ENCODE results near the gene DLX4. TPM values are rescaled to one million over a fixed set of nuclear protein-coding genes. Genes with fewer than 3 reads are reported as not detected.

The DLX4 gene
- total RNA-seq, 1 experiment from 2014 or later = 1.3 TPM

- TF ChIP-seq AR (CRISPR knock-in tag; IDR thresholded peaks at IDR 0.05) (no peak), PRDM15 (CRISPR knock-in tag; IDR thresholded peaks at IDR 0.05) (no peak)
These were observed 902 bp downstream of the DLX4 start (continued) for GRCh38 chr17:49969795-49970389.

GRCh38 chr17:49970498-49970897 is 1.5 kb downstream of the DLX4 start:
- ATAC-seq (no peak), DNase-seq (ENCODE audit: low spot score) (no peak)
- Mint-ChIP-seq H3K27me3 (ENCODE audit: low read depth) (peaks cover 99% of the 10 kb centered on the region), H3K27ac (no peak overlapping the region), H3K36me3 (no peaks in the 10 kb centered on the region), H3K9me3 (no peaks in the 10 kb centered on the region), H3K4me3 (peak overlapping the region; percentile 45), H3K4me1 (peaks cover 36% of the 10 kb centered on the region)
- POLR2A ChIA-PET = no interaction called here
- CTCF ChIA-PET = interaction anchor here (1.0 to 15.4 kb wide), 3 partner anchors 18 to 90 kb away, joined by 4 to 221 read pairs (median 7); partner anchors contain the start of gene DLX3
- TF ChIP-seq KAT7 (CRISPR knock-in tag; IDR thresholded peaks at IDR 0.05; ENCODE audit: borderline replicate concordance) (no peak), NR2C2 (CRISPR knock-in tag; IDR thresholded peaks at IDR 0.05) (no peak), SMAD4 (CRISPR knock-in tag; IDR thresholded peaks at IDR 0.05) (no peak), NFYB (CRISPR knock-in tag; conservative IDR thresholded peaks at IDR 0.05; ENCODE audit: low read depth) (no peak), SMAD3 (CRISPR knock-in tag; IDR thresholded peaks at IDR 0.05; ENCODE audit: borderline replicate concordance) (no peak), ZNF121 (CRISPR knock-in tag; IDR thresholded peaks at IDR 0.05) (no peak), E2F5 (CRISPR knock-in tag; IDR thresholded peaks at IDR 0.05) (no peak), RELA (CRISPR knock-in tag; IDR thresholded peaks at IDR 0.05; ENCODE audit: borderline replicate concordance) (no peak), GABPB1 (CRISPR knock-in tag; IDR thresholded peaks at IDR 0.05) (no peak), JAZF1 (CRISPR knock-in tag; IDR thresholded peaks at IDR 0.05) (no peak), ZNF263 (CRISPR knock-in tag; IDR thresholded peaks at IDR 0.05; ENCODE audit: low read depth) (no peak), ELF4 (CRISPR knock-in tag; IDR thresholded peaks at IDR 0.05; ENCODE audit: low read depth) (no peak)

- no peaks in the 10 kb centered on the region for H3K9me3 Mint-ChIP-seq
- ChIA-PET POLR2A (no interaction called here), CTCF (interaction anchor here (1.3 to 15.4 kb wide), 5 partner anchors 19 to 110 kb away, joined by 3 to 221 read pairs (median 6); partner anchors contain the start of gene DLX3)
- H3K4me1 Mint-ChIP-seq = peaks cover 38% of the 10 kb centered on the region
- DNase-seq (ENCODE audit: low spot score) (no peak), ATAC-seq (no peak)
- TF ChIP-seq ZNF512 (CRISPR knock-in tag; IDR thresholded peaks at IDR 0.05; ENCODE audit: borderline replicate concordance) = no peak
- TF ChIP-seq SMAD4 (CRISPR knock-in tag; IDR thresholded peaks at IDR 0.05) = no peak
- no peak for TF ChIP-seq ZNF138 (CRISPR knock-in tag; conservative IDR thresholded peaks at IDR 0.05)
- H3K4me3 Mint-ChIP-seq = peak overlapping the region; percentile 50
- H3K27ac Mint-ChIP-seq = no peak overlapping the region
- H3K36me3 Mint-ChIP-seq = no peaks in the 10 kb centered on the region
- H3K27me3 Mint-ChIP-seq (ENCODE audit: low read depth) = peaks cover 99% of the 10 kb centered on the region
These were observed 2.3 kb downstream of the DLX4 start for GRCh38 chr17:49971199-49971847.
